Stimulated activated effector memory CD8-positive, alpha-beta T cell treated with anti-CD3 and anti-CD28 coated beads, Interleukin-12 subunit alpha, Interleukin-12 subunit beta, amount 100 ng/mL, for 72 hours (primary cell): Measurements from ENCODE around the gene SESN2.

Experiments
- ATAC-seq: fragments of 150-1000 bp; cut with Tn5 transposase; 2 replicates; pipeline ENCODE4 v1.10.0; 2021
- DNase-seq, 2 donors: peaks; one replicate each; pipeline ENCODE4 v3.0.0; 2021 to 2022; ENCODE audit warnings: low spot score in 2 of 2
- H3K27ac Mint-ChIP-seq: one replicate; pipeline ENCODE4 v1.8.0; 2022; ENCODE audit warnings: mild to moderate bottlenecking, mixed read lengths
- H3K36me3 Mint-ChIP-seq: one replicate; pipeline ENCODE4 v1.8.0; 2022; ENCODE audit warnings: mild to moderate bottlenecking, mixed read lengths
- H3K4me1 Mint-ChIP-seq: one replicate; pipeline ENCODE4 v1.8.0; 2022; ENCODE audit warnings: mixed read lengths
- H3K4me3 Mint-ChIP-seq: one replicate; pipeline ENCODE4 v1.8.0; 2022; ENCODE audit warnings: mild to moderate bottlenecking, mixed read lengths
- H3K9me3 Mint-ChIP-seq: one replicate; pipeline ENCODE4 v1.8.0; 2022; ENCODE audit warnings: mixed read lengths

Gene SESN2

GRCh38 chr1:28266920-28267322 lies 7.6 kb downstream of the SESN2 start:
- Mint-ChIP-seq H3K4me3 (no peak overlapping the region), H3K4me1 (peaks cover 34% of the 10 kb centered on the region), H3K9me3 (no peaks in the 10 kb centered on the region), H3K27ac (peak overlapping the region; percentile 85), H3K36me3 (peaks cover 50% of the 10 kb centered on the region)
- no peak for DNase-seq
- no peak for ATAC-seq

- H3K36me3 Mint-ChIP-seq = peaks cover 48% of the 10 kb centered on the region
- peak overlapping the region; percentile 85 for H3K27ac Mint-ChIP-seq
- ATAC-seq = no peak
- H3K9me3 Mint-ChIP-seq = no peaks in the 10 kb centered on the region
- H3K4me3 Mint-ChIP-seq = no peak overlapping the region
- peaks cover 33% of the 10 kb centered on the region for H3K4me1 Mint-ChIP-seq
- no peak for DNase-seq
Measured at GRCh38 chr1:28267633-28268032, 8.3 kb downstream of the SESN2 start.

- no peaks in the 10 kb centered on the region for H3K9me3 Mint-ChIP-seq
- no peak for ATAC-seq
- H3K36me3 Mint-ChIP-seq = peaks cover 62% of the 10 kb centered on the region
- H3K4me1 Mint-ChIP-seq = peaks cover 28% of the 10 kb centered on the region
- no peak overlapping the region for H3K4me3 Mint-ChIP-seq
- no peak overlapping the region for H3K27ac Mint-ChIP-seq
- no peak for DNase-seq
Measured at GRCh38 chr1:28269529-28269928, 10.2 kb downstream of the SESN2 start.

GRCh38 chr1:28272215-28272852 lies 13.0 kb downstream of the SESN2 start:
- ATAC-seq (no peak), DNase-seq (no peak)
- H3K4me1 Mint-ChIP-seq = peaks cover 11% of the 10 kb centered on the region
- H3K36me3 Mint-ChIP-seq = peaks cover 90% of the 10 kb centered on the region
- H3K4me3 Mint-ChIP-seq = no peak overlapping the region
- no peak overlapping the region for H3K27ac Mint-ChIP-seq
- no peaks in the 10 kb centered on the region for H3K9me3 Mint-ChIP-seq

GRCh38 chr1:28273216-28273860 lies 14.0 kb downstream of the SESN2 start:
- no peak overlapping the region for H3K4me3 Mint-ChIP-seq
- H3K4me1 Mint-ChIP-seq = peaks cover 4% of the 10 kb centered on the region
- H3K27ac Mint-ChIP-seq = peak overlapping the region; percentile 58
- DNase-seq (no peak), ATAC-seq (no peak)
- no peaks in the 10 kb centered on the region for H3K9me3 Mint-ChIP-seq
- peaks cover 99% of the 10 kb centered on the region for H3K36me3 Mint-ChIP-seq

GRCh38 chr1:28278763-28279162 lies 19.4 kb downstream of the SESN2 start:
- no peaks in the 10 kb centered on the region for H3K9me3 Mint-ChIP-seq
- no peak for DNase-seq
- H3K4me1 Mint-ChIP-seq = peaks cover 9% of the 10 kb centered on the region
- H3K4me3 Mint-ChIP-seq = no peak overlapping the region
- peaks cover 93% of the 10 kb centered on the region for H3K36me3 Mint-ChIP-seq
- no peak for ATAC-seq
- no peak overlapping the region for H3K27ac Mint-ChIP-seq

- ATAC-seq = no peak
- DNase-seq = no peak
- Mint-ChIP-seq H3K9me3 (no peaks in the 10 kb centered on the region), H3K4me1 (peaks cover 9% of the 10 kb centered on the region), H3K4me3 (no peak overlapping the region), H3K27ac (peak overlapping the region; percentile 71), H3K36me3 (peaks cover 83% of the 10 kb centered on the region)
Measured at GRCh38 chr1:28279721-28280120, 20.4 kb downstream of the SESN2 start.

GRCh38 chr1:28280501-28280900 lies 21.2 kb downstream of the SESN2 start:
- Mint-ChIP-seq H3K27ac (peak overlapping the region; percentile 71), H3K9me3 (no peaks in the 10 kb centered on the region), H3K36me3 (peaks cover 75% of the 10 kb centered on the region), H3K4me1 (peaks cover 9% of the 10 kb centered on the region), H3K4me3 (no peak overlapping the region)
- ATAC-seq (peak; percentile 64), DNase-seq (no peak)

- no peak for DNase-seq
- H3K9me3 Mint-ChIP-seq = no peaks in the 10 kb centered on the region
- peaks cover 9% of the 10 kb centered on the region for H3K4me1 Mint-ChIP-seq
- H3K4me3 Mint-ChIP-seq = no peak overlapping the region
- H3K36me3 Mint-ChIP-seq = peaks cover 71% of the 10 kb centered on the region
- peak overlapping the region; percentile 71 for H3K27ac Mint-ChIP-seq
- ATAC-seq = no peak
Measured at GRCh38 chr1:28280977-28281381, 21.7 kb downstream of the SESN2 start.

GRCh38 chr1:28281608-28282425 lies 22.5 kb downstream of the SESN2 start:
- ATAC-seq (no peak), DNase-seq (no peak)
- H3K9me3 Mint-ChIP-seq = no peaks in the 10 kb centered on the region
- H3K36me3 Mint-ChIP-seq = peaks cover 62% of the 10 kb centered on the region
- H3K4me1 Mint-ChIP-seq = peaks cover 9% of the 10 kb centered on the region
- peak overlapping the region; percentile 71 for H3K27ac Mint-ChIP-seq
- H3K4me3 Mint-ChIP-seq = no peak overlapping the region

GRCh38 chr1:28282426-28283407 lies 23.4 kb downstream of the SESN2 start:
- H3K4me3 Mint-ChIP-seq = no peak overlapping the region
- peaks cover 53% of the 10 kb centered on the region for H3K36me3 Mint-ChIP-seq
- peak overlapping the region; percentile 55 for H3K27ac Mint-ChIP-seq
- peaks cover 9% of the 10 kb centered on the region for H3K4me1 Mint-ChIP-seq
- DNase-seq (no peak), ATAC-seq (no peak)
- H3K9me3 Mint-ChIP-seq = no peaks in the 10 kb centered on the region

GRCh38 chr1:28286111-28286510 lies 26.8 kb downstream of the SESN2 start:
- Mint-ChIP-seq H3K4me3 (no peak overlapping the region), H3K36me3 (peaks cover 19% of the 10 kb centered on the region), H3K27ac (no peak overlapping the region), H3K4me1 (peaks cover 9% of the 10 kb centered on the region), H3K9me3 (no peaks in the 10 kb centered on the region)
- DNase-seq = no peak
- ATAC-seq = no peak

- Mint-ChIP-seq H3K9me3 (no peaks in the 10 kb centered on the region), H3K4me1 (no peaks in the 10 kb centered on the region), H3K27ac (no peak overlapping the region), H3K36me3 (no peaks in the 10 kb centered on the region), H3K4me3 (no peak overlapping the region)
- DNase-seq (no peak), ATAC-seq (no peak)
Measured at GRCh38 chr1:28288487-28288886, 29.2 kb downstream of the SESN2 start.

- DNase-seq (no peak), ATAC-seq (no peak)
- no peaks in the 10 kb centered on the region for H3K9me3 Mint-ChIP-seq
- H3K36me3 Mint-ChIP-seq = no peaks in the 10 kb centered on the region
- H3K4me1 Mint-ChIP-seq = no peaks in the 10 kb centered on the region
- no peak overlapping the region for H3K27ac Mint-ChIP-seq
- no peak overlapping the region for H3K4me3 Mint-ChIP-seq
Measured at GRCh38 chr1:28290851-28291250, 31.5 kb downstream of the SESN2 start.

GRCh38 chr1:28291711-28292110 lies 32.4 kb downstream of the SESN2 start:
- no peaks in the 10 kb centered on the region for H3K36me3 Mint-ChIP-seq

More at GRCh38 chr1:28291711-28292110, 32.4 kb downstream of the SESN2 start:
- Mint-ChIP-seq H3K4me3 (no peak overlapping the region), H3K27ac (peak overlapping the region; percentile 8), H3K4me1 (peaks cover 7% of the 10 kb centered on the region), H3K9me3 (no peaks in the 10 kb centered on the region)
- no peak for ATAC-seq
- DNase-seq = no peak
